SKM-1 treated with dmso at 0.1 percent for 144 hours (cell line): ENCODE data around the gene ARPP21.
"Not testable (repeated sequence)": the region's sequence is repeated elsewhere in the genome, so short reads cannot be mapped to it uniquely, and the experiment has no call there.

Source experiments
- DNase-seq: peaks from one replicate; lab custom pipeline; 2025; ENCODE audit not compliant: unreplicated experiment; lab: John Stamatoyannopoulos, UW

ARPP21 gene

DNA sequence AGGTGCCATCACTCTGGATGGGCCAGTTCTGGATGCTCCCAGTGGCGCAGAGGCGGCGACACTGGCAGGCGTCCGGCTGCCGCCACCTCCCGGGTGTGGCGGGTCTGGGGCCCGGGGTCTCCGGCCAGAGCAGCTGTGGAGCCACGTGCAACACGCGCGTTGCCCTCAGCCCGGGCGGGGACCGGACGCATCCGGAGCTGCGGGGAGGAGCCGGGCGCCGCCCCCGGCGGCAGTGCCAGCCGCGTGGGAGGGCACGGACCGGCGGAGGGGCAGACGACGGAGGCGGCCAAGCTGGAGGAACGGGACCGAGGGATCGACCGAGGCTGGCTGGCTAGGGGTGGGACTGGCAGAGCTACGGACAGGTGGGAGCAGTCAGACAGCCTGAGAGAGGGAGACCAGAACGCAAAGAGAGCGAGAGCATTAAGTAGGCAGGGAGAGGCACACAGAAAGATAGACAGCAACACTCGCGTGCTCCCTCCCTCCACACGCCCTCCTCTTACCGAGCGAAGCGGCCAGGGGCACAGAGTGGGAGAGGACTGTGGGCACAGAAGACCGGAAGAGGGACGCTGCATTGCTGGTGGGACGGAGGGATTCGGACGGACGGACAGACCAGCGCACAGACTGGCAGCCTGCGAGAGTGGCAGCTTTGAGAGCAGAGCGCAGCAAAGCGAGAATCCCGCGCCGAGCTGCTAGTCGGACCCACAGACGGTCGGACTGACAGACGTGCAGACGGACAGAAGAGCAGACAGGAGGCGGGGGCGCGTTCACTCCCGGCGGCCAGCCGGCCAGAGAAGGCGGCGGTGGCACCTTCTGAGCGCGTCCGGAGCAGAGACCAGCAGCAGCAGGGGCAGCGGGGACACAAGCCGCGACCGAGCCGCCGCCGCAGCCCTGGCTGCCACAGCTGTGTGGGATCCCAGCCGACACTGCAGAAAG, at the start of gene ARPP21:
ARPP21 (plus strand) TSS at position 272 of the 933 bp plus-strand sequence. CDS start 42,227 bp downstream, outside the sequence.
- no peak for DNase-seq

DNA sequence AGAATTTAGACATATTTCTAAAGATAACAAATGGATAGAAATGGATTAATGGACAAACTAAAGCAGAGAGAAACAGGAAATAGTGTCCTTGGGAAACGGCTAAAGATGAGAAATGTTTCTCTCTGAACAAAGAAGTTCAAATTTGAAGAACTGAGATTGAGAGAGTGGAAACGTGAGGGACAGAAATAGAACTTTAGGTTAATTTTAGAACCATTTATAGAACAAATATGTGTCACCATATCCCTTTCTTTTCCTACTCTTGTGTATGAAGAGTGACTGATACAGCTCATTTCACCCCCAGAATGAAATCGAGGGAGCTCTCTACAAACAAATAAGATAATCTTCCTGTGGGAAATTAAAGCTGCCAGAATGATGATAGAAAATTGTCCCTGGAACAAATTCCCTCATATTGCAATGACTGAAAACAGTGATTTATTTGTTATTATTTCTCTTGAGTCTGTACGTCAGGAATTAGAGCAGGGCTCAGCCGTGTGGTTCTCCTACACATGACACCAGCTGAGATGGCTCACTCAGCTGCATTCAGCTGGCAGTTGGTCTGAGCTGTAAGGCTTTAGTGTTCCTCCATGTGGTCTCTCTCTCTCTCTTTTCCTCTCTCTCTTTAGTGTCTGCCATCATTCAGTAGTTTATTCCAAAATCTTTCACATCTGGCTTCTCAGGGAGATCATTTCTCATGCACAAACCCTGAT, 46.6 kb upstream of the ARPP21 start:
- DNase-seq: no peak

- no peak for DNase-seq
These were observed 44.6 kb upstream of the ARPP21 start for GRCh38 chr3:35594739-35595138.

GRCh38 chr3:35596335-35596995, 42.9 kb upstream of the ARPP21 start:
- no peak for DNase-seq

DNA sequence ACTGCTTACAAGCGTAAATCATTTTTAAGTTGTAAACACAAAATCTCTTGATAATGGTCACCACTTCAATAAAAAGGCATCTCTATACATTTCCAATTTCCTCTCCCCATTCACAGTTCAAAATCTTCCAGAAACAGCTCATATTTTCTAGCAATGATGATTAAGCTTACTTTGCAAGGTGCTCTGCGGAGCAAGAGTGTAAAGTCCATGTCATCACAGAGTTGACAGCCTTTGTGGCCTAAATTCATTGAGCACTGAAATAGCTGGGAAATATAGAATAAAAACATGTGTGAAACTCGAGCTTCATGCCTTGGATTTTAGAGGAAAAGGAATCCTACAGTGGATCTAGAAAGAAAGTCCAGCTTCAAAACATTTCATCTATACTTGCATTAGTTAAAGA, 41.8 kb upstream of the ARPP21 start:
- DNase-seq: no peak

GRCh38 chr3:35598804-35599203, 40.5 kb upstream of the ARPP21 start:
- DNase-seq: no peak

DNA sequence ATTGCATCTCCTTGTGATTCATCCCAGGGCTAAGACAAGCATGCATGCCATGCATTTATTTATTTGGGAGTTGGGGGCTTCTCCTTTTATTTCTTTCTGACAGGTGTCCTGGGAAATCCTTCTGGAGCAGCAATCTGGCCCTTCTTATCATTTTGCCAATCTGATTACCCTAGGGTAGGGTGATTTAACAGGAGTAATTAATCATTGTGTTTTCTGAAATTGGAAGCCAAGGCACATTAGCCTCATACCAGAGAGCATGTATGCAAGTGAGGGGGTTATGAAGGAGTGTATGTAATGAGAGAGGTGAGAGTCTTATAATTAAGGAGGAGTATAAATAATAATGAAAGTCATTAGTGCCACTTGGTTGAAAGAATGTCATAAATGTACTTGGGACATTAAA, 37.4 kb upstream of the ARPP21 start:
- DNase-seq: no peak

- no peak for DNase-seq
These were observed 36.9 kb upstream of the ARPP21 start for GRCh38 chr3:35602395-35602936.

- DNase-seq: no peak
These were observed 23.0 kb upstream of the ARPP21 start for GRCh38 chr3:35616346-35616745.

- no peak for DNase-seq
These were observed 22.0 kb upstream of the ARPP21 start for GRCh38 chr3:35617370-35617769.

GRCh38 chr3:35620238-35620637, 19.1 kb upstream of the ARPP21 start:
- DNase-seq: not testable (repeated sequence)

DNA sequence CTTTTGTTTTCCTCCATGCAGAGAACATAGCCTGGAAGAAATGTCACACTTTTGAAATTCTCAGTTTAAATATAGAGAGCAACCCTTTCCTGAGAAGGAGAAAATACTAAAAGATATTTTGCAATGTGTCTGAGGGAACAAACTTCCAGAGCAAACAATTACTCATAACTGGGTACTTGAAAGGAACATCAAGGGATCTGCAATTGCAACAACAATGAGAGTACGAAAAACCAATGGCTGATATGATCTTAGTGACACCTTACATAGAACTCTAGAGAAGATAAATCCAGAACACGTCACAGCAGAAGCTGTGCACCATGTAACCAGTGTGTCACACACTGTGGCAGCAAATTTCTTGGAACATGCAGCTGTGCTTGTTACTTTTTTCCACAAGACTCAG, 14.6 kb upstream of the ARPP21 start:
- DNase-seq: no peak

DNA sequence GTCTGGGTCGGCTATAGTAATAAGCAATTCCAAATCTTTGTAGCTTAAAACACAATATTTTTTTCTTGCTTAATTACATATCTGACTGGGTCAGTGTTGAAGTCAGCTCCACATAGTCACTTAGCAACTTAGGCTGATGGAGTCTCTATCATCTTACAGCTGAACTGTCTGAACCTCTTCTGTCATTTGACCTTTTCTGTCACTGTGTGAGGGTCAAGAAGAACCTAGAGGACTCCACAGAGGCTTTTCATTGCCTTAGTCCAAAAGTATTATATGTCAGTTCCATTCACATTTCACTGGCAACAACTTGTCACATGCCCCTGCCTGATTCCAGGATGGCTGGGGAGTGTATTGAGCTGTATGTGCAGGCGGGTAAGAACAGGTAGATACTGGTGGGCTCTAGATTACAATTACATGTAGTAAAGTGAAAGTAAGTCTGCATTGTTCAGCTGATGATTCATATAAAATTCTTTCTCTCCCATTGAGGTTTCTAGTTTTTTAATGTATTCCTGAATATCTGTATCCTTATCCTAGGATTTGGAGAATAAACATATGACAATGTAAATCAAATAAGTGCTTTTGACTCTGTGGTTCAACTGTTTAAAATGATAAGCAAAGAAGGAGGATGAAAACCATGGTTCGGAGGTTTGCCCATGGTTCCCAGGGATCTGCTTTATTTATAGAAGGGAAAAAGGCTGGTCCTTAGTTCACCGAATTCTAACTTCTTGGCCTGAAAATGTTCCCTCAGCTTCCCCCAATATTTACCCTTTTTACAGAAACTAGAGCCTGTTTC, 5.8 kb upstream of the ARPP21 start:
- no peak for DNase-seq

GRCh38 chr3:35635407-35635806, 3.9 kb upstream of the ARPP21 start:
- no peak for DNase-seq

DNA sequence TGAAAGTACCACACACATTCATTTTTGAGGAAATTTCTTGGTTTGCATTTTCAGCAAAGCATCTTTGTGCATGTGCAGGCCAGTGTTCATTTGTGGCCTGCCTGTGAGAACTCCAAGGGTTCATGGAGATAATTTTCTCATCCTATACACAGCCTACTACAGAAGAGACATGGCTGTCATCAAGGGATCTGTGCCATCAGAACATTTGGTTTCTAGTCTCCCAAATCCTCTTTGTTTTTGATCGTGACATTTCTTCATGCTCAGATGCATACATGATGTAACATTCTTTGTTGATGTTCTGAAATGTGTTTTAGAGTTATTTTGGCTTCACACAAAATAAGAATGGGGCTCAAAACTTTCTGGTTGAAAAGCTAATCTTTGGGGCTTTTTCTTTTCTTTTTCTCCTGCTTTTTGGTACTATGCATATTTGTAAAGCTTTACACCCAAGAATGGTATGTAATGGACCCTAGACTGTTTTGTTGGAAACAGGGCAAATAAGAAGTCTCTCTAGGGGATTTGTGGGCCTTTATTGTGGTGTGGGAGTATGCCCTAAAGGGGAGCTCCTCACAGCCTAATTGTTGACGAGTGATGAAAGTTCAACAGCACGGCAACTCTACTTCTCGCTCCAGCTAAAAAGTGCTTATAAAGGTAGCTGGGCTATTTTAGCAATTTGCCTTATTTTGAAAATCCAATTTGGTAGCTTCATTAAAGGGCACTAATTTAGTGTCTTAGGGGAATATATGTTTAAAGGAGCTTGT, 3.2 kb upstream of the ARPP21 start:
- no peak for DNase-seq

DNA sequence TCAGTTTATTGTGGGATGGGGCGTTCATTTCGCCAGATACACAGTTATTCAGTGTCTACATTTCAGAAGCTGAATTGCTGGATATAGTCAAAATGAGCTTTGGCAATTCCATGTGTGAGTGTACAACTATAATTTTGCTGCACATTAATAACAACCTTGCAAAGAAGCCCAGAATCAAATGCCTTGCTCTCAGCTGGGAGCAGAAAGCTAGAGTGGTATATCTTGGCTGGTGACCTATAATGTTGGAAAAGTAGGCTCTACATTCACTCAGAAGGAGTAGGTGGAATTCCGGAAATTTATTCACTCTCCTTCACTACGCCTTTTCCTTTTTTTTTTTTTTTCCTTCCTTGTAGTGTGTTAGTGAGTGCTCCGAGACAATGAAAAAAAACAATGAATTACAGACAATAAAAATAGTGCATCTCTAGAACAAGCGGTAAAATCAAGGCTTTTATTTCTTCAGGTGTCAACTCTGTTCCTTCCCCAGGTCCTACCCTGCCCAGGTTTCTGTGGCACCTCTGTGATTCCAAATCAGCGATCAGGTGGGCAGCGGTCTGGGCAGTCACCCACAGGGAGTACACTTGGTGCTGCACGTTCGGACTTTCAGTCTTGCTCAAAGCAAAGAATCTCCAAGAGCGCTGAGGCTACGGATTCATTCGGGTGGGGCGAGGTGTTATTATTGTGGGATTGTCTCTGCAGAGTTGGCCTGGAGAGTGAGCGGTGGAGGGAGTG, 910 bp upstream of the ARPP21 start:
- no peak for DNase-seq

GRCh38 chr3:35638980-35639253, 408 bp upstream of the ARPP21 start:
- no peak for DNase-seq

DNA sequence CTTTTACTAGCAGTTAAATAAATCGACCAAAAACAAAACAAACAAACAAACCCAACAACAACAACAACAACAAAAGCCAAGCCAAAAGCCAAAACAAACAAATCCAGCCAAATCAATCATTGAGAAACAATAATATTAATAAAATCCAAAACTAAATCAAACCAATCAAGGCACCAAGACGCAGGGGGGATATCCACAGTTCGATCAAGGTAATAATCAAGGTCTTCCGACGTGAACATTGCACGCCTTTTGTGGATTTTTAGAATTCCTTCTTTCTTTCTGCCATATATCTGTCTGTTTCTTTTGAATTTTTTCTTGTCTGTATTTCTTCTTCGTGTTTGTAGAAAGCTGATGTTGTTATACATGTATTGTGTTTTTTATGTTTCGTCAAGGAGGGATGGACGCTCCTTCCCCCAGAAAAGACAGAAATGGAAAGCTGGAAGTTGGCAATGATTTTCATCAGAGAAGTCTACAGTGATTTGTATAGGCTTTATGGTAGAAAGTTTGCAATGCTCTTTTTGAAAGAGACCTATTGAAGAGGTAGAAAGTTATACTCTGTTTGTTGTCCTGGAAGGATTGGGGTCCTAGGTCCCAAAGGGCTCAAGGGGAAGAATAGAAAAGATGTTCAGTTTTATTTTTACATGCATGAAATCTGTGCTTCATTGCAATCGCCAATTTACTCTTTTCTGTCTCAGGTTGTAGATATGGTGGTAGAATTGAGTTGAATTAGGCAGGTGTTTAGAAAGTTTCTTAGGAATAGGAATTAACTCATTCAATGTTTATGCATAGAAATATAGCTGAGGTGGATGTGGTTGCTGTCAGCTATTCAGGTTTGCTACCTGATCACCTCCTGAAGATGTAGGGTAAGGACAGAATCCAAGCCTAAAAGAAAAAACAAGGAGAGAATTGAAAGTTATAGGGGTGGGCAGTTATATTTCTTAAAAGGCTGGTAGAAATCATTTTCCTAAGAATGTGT, 1.2 kb downstream of the ARPP21 start:
- DNase-seq: no peak
